SU-DHL-6 (cell line): ENCODE results near the gene RPL7A.

ENCODE experiments used
- CTCF ChIP-seq: fragments of 200-600 bp; sonication (generic); IDR thresholded peaks from one replicate; pipeline ENCODE4 v1.5.1; 2017; ENCODE audit warnings: antibody characterized with exemption, mild to moderate bottlenecking, low read length, moderate library complexity; ENCODE audit not compliant: insufficient read depth, poor library complexity, severe bottlenecking
- EZH2phosphoT487 ChIP-seq: fragments of 200-600 bp; sonication (generic), shearing (Covaris generic); conservative IDR thresholded peaks from 2 replicates; pipeline ENCODE4 v1.6.1; 2018; ENCODE audit warnings: mild to moderate bottlenecking, antibody characterized with exemption, low read length, moderate library complexity, mixed read lengths

- TF ChIP-seq EZH2phosphoT487: no peak
- TF ChIP-seq CTCF: no peak
Observed at GRCh38 chr9:133345596-133345995, 2.4 kb upstream of the RPL7A start.
